Bone marrow (tissue), 2 donors: ENCODE results near the gene AGBL4.

Source experiments
- DNase-seq, 2 donors: peaks; one replicate each; lab custom pipeline; 2025; lab: John Stamatoyannopoulos, UW

Gene AGBL4

GRCh38 chr1:48592330-48592729 lies 1431.4 kb downstream of the AGBL4 start:
- no peak for DNase-seq

- DNase-seq, result no peak
These were observed 1432.6 kb downstream of the AGBL4 start for GRCh38 chr1:48591181-48591580.

- DNase-seq, result no peak
These were observed 1435.7 kb downstream of the AGBL4 start for GRCh38 chr1:48588061-48588460.

- DNase-seq, result no peak
These were observed 1441.3 kb downstream of the AGBL4 start for GRCh38 chr1:48582408-48582807.

- DNase-seq, result no peak
These were observed 1442.5 kb downstream of the AGBL4 start for GRCh38 chr1:48581270-48581669.

GRCh38 chr1:48576565-48576964 lies 1447.2 kb downstream of the AGBL4 start:
- no peak for DNase-seq

GRCh38 chr1:48572646-48573258 lies 1451.0 kb downstream of the AGBL4 start:
- no peak for DNase-seq

GRCh38 chr1:48572134-48572533 lies 1451.6 kb downstream of the AGBL4 start:
- DNase-seq, result no peak

GRCh38 chr1:48571303-48571987 lies 1452.3 kb downstream of the AGBL4 start:
- no peak for DNase-seq

GRCh38 chr1:48570568-48570967 lies 1453.2 kb downstream of the AGBL4 start:
- no peak for DNase-seq

- no peak for DNase-seq
These were observed 1455.3 kb downstream of the AGBL4 start for GRCh38 chr1:48568501-48568900.

GRCh38 chr1:48566492-48566891 lies 1457.3 kb downstream of the AGBL4 start:
- no peak for DNase-seq

GRCh38 chr1:48563021-48563420 lies 1460.7 kb downstream of the AGBL4 start:
- DNase-seq, result no peak

GRCh38 chr1:48561444-48561843 lies 1462.3 kb downstream of the AGBL4 start:
- DNase-seq, result no peak

- DNase-seq, result no peak
These were observed 1463.2 kb downstream of the AGBL4 start for GRCh38 chr1:48560577-48560976.

- DNase-seq, result no peak
These were observed 1463.6 kb downstream of the AGBL4 start for GRCh38 chr1:48560116-48560515.

GRCh38 chr1:48558366-48558765 lies 1465.4 kb downstream of the AGBL4 start:
- no peak for DNase-seq

- DNase-seq, result no peak
These were observed 1467.4 kb downstream of the AGBL4 start for GRCh38 chr1:48556186-48556850.

GRCh38 chr1:48555271-48555670 lies 1468.5 kb downstream of the AGBL4 start:
- no peak for DNase-seq

- DNase-seq, result no peak
These were observed 1470.7 kb downstream of the AGBL4 start for GRCh38 chr1:48552903-48553606.

- no peak for DNase-seq
These were observed 1471.3 kb downstream of the AGBL4 start for GRCh38 chr1:48552420-48552819.

GRCh38 chr1:48548985-48549384 lies 1474.8 kb downstream of the AGBL4 start:
- DNase-seq, result no peak
